ENCODE measurements around the gene SOCS4. TPM values are rescaled to one million over a fixed set of nuclear protein-coding genes. Genes with fewer than 3 reads are reported as not detected.

Gene SOCS4
- 17.9 and 18.2 TPM in 2 replicates for total RNA-seq

GRCh38 chr14:55026793-55027561 lies at the start of gene SOCS4, which contains the start of gene WDHD1:
Gene SOCS4, plus strand, starts transcription at chr14:55027236. Its CDS starts 15,806 bp downstream, at chr14:55043042.
Gene WDHD1, minus strand, starts transcription at chr14:55027099. Its CDS starts 312 bp downstream, at chr14:55026787.

GRCh38 chr14:55051423-55052268 lies 24.6 kb downstream of the SOCS4 start, which contains the start of gene MAPK1IP1L:
Gene MAPK1IP1L, plus strand, starts transcription at chr14:55051647. Its CDS starts 10,037 bp downstream, at chr14:55061684.

Other genes with a start within 250 kb of the SOCS4 start
- 0.44 and 0.53 TPM in 2 replicates for gene GCH1, start 124.4 kb upstream of the SOCS4 start, total RNA-seq
- gene WDHD1, start 137 bp upstream of the SOCS4 start, total RNA-seq: 11.4 and 18.2 TPM in 2 replicates
- 14.1 and 18.5 TPM in 2 replicates for gene MAPK1IP1L, start 24.4 kb downstream of the SOCS4 start, total RNA-seq
- gene LGALS3, start 102.0 kb downstream of the SOCS4 start, total RNA-seq: 166 and 170 TPM in 2 replicates
- gene DLGAP5, start 164.3 kb downstream of the SOCS4 start, total RNA-seq: 24.3 and 30.8 TPM in 2 replicates
- 27.7 and 32.1 TPM in 2 replicates for gene FBXO34, start 244.2 kb downstream of the SOCS4 start, total RNA-seq